Peyer's patch (tissue), 4 donors: ENCODE results near the gene PGAM2.

Experiments used
- CTCF ChIP-seq, 6 experiments: fragments of 450-650 bp in 4 of 6; fragments of 200-600 bp in 2 of 6; sonication (generic) in 1 of 6; IDR thresholded peaks; one replicate each; pipeline ENCODE4 v1.5.1; 2017 to 2019; ENCODE audit warnings: antibody characterized with exemption in 6 of 6, mild to moderate bottlenecking in 3 of 6, moderate library complexity in 1 of 6
- POLR2A ChIP-seq, 2 donors: fragments of 450-650 bp; IDR thresholded peaks; one replicate each; pipeline ENCODE4 v1.5.1; 2017; ENCODE audit warnings: antibody characterized with exemption in 2 of 2, mild to moderate bottlenecking in 2 of 2, moderate library complexity in 2 of 2

GRCh38 chr7:44094883-44095592 is 29.7 kb upstream of the PGAM2 start:
- TF ChIP-seq CTCF (IDR thresholded peaks at IDR 0.05) (no peak), POLR2A (IDR thresholded peaks at IDR 0.05) (no peak)
